ENCODE results near the gene ZNF385C. TPM values are rescaled to one million over a fixed set of nuclear protein-coding genes. Genes with fewer than 3 reads are reported as not detected.

ZNF385C gene
- total RNA-seq, 1 experiment from 2014 or later, result 3.7 TPM

DNA sequence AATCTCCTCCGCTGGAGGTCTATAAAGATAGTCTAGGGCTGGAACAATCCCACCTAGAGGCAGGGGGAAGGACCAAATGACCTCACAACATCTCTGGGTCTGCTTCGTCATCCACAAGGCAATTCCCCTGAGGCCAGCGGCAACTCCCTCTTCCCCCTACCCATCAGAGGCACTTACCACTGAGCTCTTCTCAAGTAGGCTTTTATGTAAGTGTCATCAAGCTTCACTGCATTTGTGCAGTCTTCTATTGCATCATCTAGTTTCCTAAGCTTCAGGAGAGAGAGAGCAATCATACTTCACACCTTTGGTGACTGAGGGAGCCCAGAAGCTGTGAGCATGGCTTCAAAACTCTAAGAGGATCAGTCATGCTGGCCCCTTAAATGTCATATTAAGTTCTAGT is 110.6 kb downstream of the ZNF385C start:
- Mint-ChIP-seq H3K4me1 (no peaks in the 10 kb centered on the region), H3K36me3 (peaks cover 88% of the 10 kb centered on the region), H3K27me3 (ENCODE audit: low read depth) (no peaks in the 10 kb centered on the region), H3K9me3 (no peaks in the 10 kb centered on the region), H3K4me3 (no peak overlapping the region), H3K27ac (no peak overlapping the region)
- ChIA-PET POLR2A (no interaction called here), CTCF (interaction anchor here (1.1 kb wide), 1 partner anchor 22 kb away, joined by 3 read pairs; no protein-coding TSS in a partner anchor)
- ATAC-seq, result no peak
- DNase-seq (ENCODE audit: low spot score), result no peak
- no peak for TF ChIP-seq TEAD4 (CRISPR knock-in tag; IDR thresholded peaks at IDR 0.05)
- no peak for TF ChIP-seq ESRRA (CRISPR knock-in tag; IDR thresholded peaks at IDR 0.05; ENCODE audit: borderline replicate concordance)
- TF ChIP-seq ZNF121 (CRISPR knock-in tag; IDR thresholded peaks at IDR 0.05), result no peak
- TF ChIP-seq IRF1 (CRISPR knock-in tag; IDR thresholded peaks at IDR 0.05), result no peak
- TF ChIP-seq ZNF512 (CRISPR knock-in tag; IDR thresholded peaks at IDR 0.05; ENCODE audit: borderline replicate concordance), result no peak
- TF ChIP-seq JUN (CRISPR knock-in tag; IDR thresholded peaks at IDR 0.05), result no peak
- TF ChIP-seq MYBL2 (CRISPR knock-in tag; IDR thresholded peaks at IDR 0.05), result no peak
- TF ChIP-seq, protein P1, sequence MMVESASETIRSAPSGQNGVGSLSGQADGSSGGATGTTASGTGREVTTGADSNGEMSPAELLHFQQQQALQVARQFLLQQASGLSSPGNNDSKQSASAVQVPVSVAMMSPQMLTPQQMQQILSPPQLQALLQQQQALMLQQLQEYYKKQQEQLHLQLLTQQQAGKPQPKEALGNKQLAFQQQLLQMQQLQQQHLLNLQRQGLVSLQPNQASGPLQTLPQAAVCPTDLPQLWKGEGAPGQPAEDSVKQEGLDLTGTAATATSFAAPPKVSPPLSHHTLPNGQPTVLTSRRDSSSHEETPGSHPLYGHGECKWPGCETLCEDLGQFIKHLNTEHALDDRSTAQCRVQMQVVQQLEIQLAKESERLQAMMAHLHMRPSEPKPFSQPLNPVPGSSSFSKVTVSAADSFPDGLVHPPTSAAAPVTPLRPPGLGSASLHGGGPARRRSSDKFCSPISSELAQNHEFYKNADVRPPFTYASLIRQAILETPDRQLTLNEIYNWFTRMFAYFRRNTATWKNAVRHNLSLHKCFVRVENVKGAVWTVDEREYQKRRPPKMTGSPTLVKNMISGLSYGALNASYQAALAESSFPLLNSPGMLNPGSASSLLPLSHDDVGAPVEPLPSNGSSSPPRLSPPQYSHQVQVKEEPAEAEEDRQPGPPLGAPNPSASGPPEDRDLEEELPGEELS (CRISPR knock-in tag; IDR thresholded peaks at IDR 0.05), result no peak
- TF ChIP-seq, protein P2, sequence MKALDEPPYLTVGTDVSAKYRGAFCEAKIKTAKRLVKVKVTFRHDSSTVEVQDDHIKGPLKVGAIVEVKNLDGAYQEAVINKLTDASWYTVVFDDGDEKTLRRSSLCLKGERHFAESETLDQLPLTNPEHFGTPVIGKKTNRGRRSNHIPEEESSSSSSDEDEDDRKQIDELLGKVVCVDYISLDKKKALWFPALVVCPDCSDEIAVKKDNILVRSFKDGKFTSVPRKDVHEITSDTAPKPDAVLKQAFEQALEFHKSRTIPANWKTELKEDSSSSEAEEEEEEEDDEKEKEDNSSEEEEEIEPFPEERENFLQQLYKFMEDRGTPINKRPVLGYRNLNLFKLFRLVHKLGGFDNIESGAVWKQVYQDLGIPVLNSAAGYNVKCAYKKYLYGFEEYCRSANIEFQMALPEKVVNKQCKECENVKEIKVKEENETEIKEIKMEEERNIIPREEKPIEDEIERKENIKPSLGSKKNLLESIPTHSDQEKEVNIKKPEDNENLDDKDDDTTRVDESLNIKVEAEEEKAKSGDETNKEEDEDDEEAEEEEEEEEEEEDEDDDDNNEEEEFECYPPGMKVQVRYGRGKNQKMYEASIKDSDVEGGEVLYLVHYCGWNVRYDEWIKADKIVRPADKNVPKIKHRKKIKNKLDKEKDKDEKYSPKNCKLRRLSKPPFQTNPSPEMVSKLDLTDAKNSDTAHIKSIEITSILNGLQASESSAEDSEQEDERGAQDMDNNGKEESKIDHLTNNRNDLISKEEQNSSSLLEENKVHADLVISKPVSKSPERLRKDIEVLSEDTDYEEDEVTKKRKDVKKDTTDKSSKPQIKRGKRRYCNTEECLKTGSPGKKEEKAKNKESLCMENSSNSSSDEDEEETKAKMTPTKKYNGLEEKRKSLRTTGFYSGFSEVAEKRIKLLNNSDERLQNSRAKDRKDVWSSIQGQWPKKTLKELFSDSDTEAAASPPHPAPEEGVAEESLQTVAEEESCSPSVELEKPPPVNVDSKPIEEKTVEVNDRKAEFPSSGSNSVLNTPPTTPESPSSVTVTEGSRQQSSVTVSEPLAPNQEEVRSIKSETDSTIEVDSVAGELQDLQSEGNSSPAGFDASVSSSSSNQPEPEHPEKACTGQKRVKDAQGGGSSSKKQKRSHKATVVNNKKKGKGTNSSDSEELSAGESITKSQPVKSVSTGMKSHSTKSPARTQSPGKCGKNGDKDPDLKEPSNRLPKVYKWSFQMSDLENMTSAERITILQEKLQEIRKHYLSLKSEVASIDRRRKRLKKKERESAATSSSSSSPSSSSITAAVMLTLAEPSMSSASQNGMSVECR (CRISPR knock-in tag; IDR thresholded peaks at IDR 0.05; ENCODE audit: borderline replicate concordance), result no peak
- TF ChIP-seq FOXK1 (CRISPR knock-in tag; IDR thresholded peaks at IDR 0.05), result no peak
- no peak for TF ChIP-seq GABPB1 (CRISPR knock-in tag; IDR thresholded peaks at IDR 0.05)
- TF ChIP-seq OVOL2 (CRISPR knock-in tag; IDR thresholded peaks at IDR 0.05; ENCODE audit: borderline replicate concordance), result no peak
- TF ChIP-seq, protein P3, sequence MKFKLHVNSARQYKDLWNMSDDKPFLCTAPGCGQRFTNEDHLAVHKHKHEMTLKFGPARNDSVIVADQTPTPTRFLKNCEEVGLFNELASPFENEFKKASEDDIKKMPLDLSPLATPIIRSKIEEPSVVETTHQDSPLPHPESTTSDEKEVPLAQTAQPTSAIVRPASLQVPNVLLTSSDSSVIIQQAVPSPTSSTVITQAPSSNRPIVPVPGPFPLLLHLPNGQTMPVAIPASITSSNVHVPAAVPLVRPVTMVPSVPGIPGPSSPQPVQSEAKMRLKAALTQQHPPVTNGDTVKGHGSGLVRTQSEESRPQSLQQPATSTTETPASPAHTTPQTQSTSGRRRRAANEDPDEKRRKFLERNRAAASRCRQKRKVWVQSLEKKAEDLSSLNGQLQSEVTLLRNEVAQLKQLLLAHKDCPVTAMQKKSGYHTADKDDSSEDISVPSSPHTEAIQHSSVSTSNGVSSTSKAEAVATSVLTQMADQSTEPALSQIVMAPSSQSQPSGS (CRISPR knock-in tag; IDR thresholded peaks at IDR 0.05; ENCODE audit: borderline replicate concordance, low read depth), result no peak
- TF ChIP-seq ZNF425 (CRISPR knock-in tag; conservative IDR thresholded peaks at IDR 0.05), result no peak
- TF ChIP-seq NR2C2 (CRISPR knock-in tag; IDR thresholded peaks at IDR 0.05), result no peak
- TF ChIP-seq, protein P4, sequence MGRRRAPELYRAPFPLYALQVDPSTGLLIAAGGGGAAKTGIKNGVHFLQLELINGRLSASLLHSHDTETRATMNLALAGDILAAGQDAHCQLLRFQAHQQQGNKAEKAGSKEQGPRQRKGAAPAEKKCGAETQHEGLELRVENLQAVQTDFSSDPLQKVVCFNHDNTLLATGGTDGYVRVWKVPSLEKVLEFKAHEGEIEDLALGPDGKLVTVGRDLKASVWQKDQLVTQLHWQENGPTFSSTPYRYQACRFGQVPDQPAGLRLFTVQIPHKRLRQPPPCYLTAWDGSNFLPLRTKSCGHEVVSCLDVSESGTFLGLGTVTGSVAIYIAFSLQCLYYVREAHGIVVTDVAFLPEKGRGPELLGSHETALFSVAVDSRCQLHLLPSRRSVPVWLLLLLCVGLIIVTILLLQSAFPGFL (CRISPR knock-in tag; IDR thresholded peaks at IDR 0.05; ENCODE audit: borderline replicate concordance), result no peak
